ENCODE data around the gene SETD7. TPM values are rescaled to one million over a fixed set of nuclear protein-coding genes. Genes with fewer than 3 reads are reported as not detected.

The SETD7 gene
- 72.5 and 78.6 TPM in 2 replicates for total RNA-seq (2012; rRNA removed)

- Histone ChIP-seq H3K9me3 (replicated peaks; ENCODE audit: low read length) (no peaks in the 10 kb centered on the region), H3K27me3 (ENCODE audit: control insufficient read depth, insufficient read depth, low read length) (peaks cover 30% of the 10 kb centered on the region), H3K36me3 (ENCODE audit: insufficient read depth, low read length) (no peaks in the 10 kb centered on the region), H3K9ac (ENCODE audit: low read depth, low read length) (peak within 1 kb of the TSS; percentile 95), H3K4me1 (ENCODE audit: control insufficient read depth, insufficient read depth, low read length) (peaks cover 40% of the 10 kb centered on the region), H3K4me2 (ENCODE audit: low read length) (peak within 1 kb of the TSS; percentile 96), H3K4me3 (ENCODE audit: low read length) (peak within 1 kb of the TSS; percentile 90)
Measured at GRCh38 chr4:139556071-139556723, at the start of gene SETD7. Gene SETD7, minus strand, starts transcription at chr4:139556219. Its CDS starts 82 bp downstream, at chr4:139556137.

GRCh38 chr4:139605516-139605915 lies 49.5 kb upstream of the SETD7 start:
- H3K4me3 ChIP-seq (ENCODE audit: low read length): no peak overlapping the region
- H3K27me3 ChIP-seq (ENCODE audit: control insufficient read depth, insufficient read depth, low read length): peaks cover 37% of the 10 kb centered on the region
- no peak overlapping the region for H3K4me2 ChIP-seq (ENCODE audit: low read length)
- peaks cover 29% of the 10 kb centered on the region for H3K4me1 ChIP-seq (ENCODE audit: control insufficient read depth, insufficient read depth, low read length)
- no peaks in the 10 kb centered on the region for H3K36me3 ChIP-seq (ENCODE audit: insufficient read depth, low read length)
- no peaks in the 10 kb centered on the region for H3K9me3 ChIP-seq (replicated peaks; ENCODE audit: low read length)
- no peak overlapping the region for H3K9ac ChIP-seq (ENCODE audit: low read depth, low read length)

- peaks cover 6% of the 10 kb centered on the region for H3K9me3 ChIP-seq (replicated peaks; ENCODE audit: low read length)
- peaks cover 17% of the 10 kb centered on the region for H3K4me1 ChIP-seq (ENCODE audit: control insufficient read depth, insufficient read depth, low read length)
- no peaks in the 10 kb centered on the region for H3K36me3 ChIP-seq (ENCODE audit: insufficient read depth, low read length)
- no peak overlapping the region for H3K9ac ChIP-seq (ENCODE audit: low read depth, low read length)
- H3K4me2 ChIP-seq (ENCODE audit: low read length): no peak overlapping the region
- H3K4me3 ChIP-seq (ENCODE audit: low read length): no peak overlapping the region
- H3K27me3 ChIP-seq (ENCODE audit: control insufficient read depth, insufficient read depth, low read length): peaks cover 29% of the 10 kb centered on the region
Measured at GRCh38 chr4:139603576-139604410, 47.8 kb upstream of the SETD7 start.

- H3K4me3 ChIP-seq (ENCODE audit: low read length): no peak overlapping the region
- no peak overlapping the region for H3K9ac ChIP-seq (ENCODE audit: low read depth, low read length)
- H3K9me3 ChIP-seq (replicated peaks; ENCODE audit: low read length): peaks cover 6% of the 10 kb centered on the region
- peaks cover 16% of the 10 kb centered on the region for H3K4me1 ChIP-seq (ENCODE audit: control insufficient read depth, insufficient read depth, low read length)
- H3K36me3 ChIP-seq (ENCODE audit: insufficient read depth, low read length): no peaks in the 10 kb centered on the region
- peaks cover 26% of the 10 kb centered on the region for H3K27me3 ChIP-seq (ENCODE audit: control insufficient read depth, insufficient read depth, low read length)
- H3K4me2 ChIP-seq (ENCODE audit: low read length): no peak overlapping the region
Measured at GRCh38 chr4:139602776-139603360, 46.8 kb upstream of the SETD7 start.

GRCh38 chr4:139600662-139601061 lies 44.6 kb upstream of the SETD7 start:
- H3K4me1 ChIP-seq (ENCODE audit: control insufficient read depth, insufficient read depth, low read length): peaks cover 17% of the 10 kb centered on the region
- H3K27me3 ChIP-seq (ENCODE audit: control insufficient read depth, insufficient read depth, low read length): peaks cover 22% of the 10 kb centered on the region
- no peak overlapping the region for H3K4me2 ChIP-seq (ENCODE audit: low read length)
- H3K9ac ChIP-seq (ENCODE audit: low read depth, low read length): no peak overlapping the region
- peaks cover 6% of the 10 kb centered on the region for H3K9me3 ChIP-seq (replicated peaks; ENCODE audit: low read length)
- H3K4me3 ChIP-seq (ENCODE audit: low read length): no peak overlapping the region
- H3K36me3 ChIP-seq (ENCODE audit: insufficient read depth, low read length): no peaks in the 10 kb centered on the region

- no peak overlapping the region for H3K4me2 ChIP-seq (ENCODE audit: low read length)
- no peak overlapping the region for H3K4me3 ChIP-seq (ENCODE audit: low read length)
- peaks cover 23% of the 10 kb centered on the region for H3K27me3 ChIP-seq (ENCODE audit: control insufficient read depth, insufficient read depth, low read length)
- H3K4me1 ChIP-seq (ENCODE audit: control insufficient read depth, insufficient read depth, low read length): peaks cover 17% of the 10 kb centered on the region
- H3K9ac ChIP-seq (ENCODE audit: low read depth, low read length): no peak overlapping the region
- H3K36me3 ChIP-seq (ENCODE audit: insufficient read depth, low read length): no peaks in the 10 kb centered on the region
- peaks cover 6% of the 10 kb centered on the region for H3K9me3 ChIP-seq (replicated peaks; ENCODE audit: low read length)
Measured at GRCh38 chr4:139599594-139600374, 43.8 kb upstream of the SETD7 start.

GRCh38 chr4:139599076-139599475 lies 43.1 kb upstream of the SETD7 start:
- H3K4me2 ChIP-seq (ENCODE audit: low read length): no peak overlapping the region
- H3K27me3 ChIP-seq (ENCODE audit: control insufficient read depth, insufficient read depth, low read length): peaks cover 22% of the 10 kb centered on the region
- peaks cover 6% of the 10 kb centered on the region for H3K9me3 ChIP-seq (replicated peaks; ENCODE audit: low read length)
- no peaks in the 10 kb centered on the region for H3K36me3 ChIP-seq (ENCODE audit: insufficient read depth, low read length)
- no peak overlapping the region for H3K4me3 ChIP-seq (ENCODE audit: low read length)
- peaks cover 17% of the 10 kb centered on the region for H3K4me1 ChIP-seq (ENCODE audit: control insufficient read depth, insufficient read depth, low read length)
- H3K9ac ChIP-seq (ENCODE audit: low read depth, low read length): no peak overlapping the region

GRCh38 chr4:139596684-139597279 lies 40.8 kb upstream of the SETD7 start:
- H3K4me3 ChIP-seq (ENCODE audit: low read length): no peak overlapping the region
- no peak overlapping the region for H3K9ac ChIP-seq (ENCODE audit: low read depth, low read length)
- H3K36me3 ChIP-seq (ENCODE audit: insufficient read depth, low read length): no peaks in the 10 kb centered on the region
- peaks cover 9% of the 10 kb centered on the region for H3K9me3 ChIP-seq (replicated peaks; ENCODE audit: low read length)
- peaks cover 21% of the 10 kb centered on the region for H3K4me1 ChIP-seq (ENCODE audit: control insufficient read depth, insufficient read depth, low read length)
- peak overlapping the region; percentile 40 for H3K4me2 ChIP-seq (ENCODE audit: low read length)
- peaks cover 30% of the 10 kb centered on the region for H3K27me3 ChIP-seq (ENCODE audit: control insufficient read depth, insufficient read depth, low read length)

GRCh38 chr4:139596034-139596683 lies 40.1 kb upstream of the SETD7 start:
- Histone ChIP-seq H3K9ac (ENCODE audit: low read depth, low read length) (no peak overlapping the region), H3K27me3 (ENCODE audit: control insufficient read depth, insufficient read depth, low read length) (peaks cover 30% of the 10 kb centered on the region), H3K4me1 (ENCODE audit: control insufficient read depth, insufficient read depth, low read length) (peaks cover 21% of the 10 kb centered on the region), H3K36me3 (ENCODE audit: insufficient read depth, low read length) (no peaks in the 10 kb centered on the region), H3K4me3 (ENCODE audit: low read length) (peak overlapping the region; percentile 32), H3K9me3 (replicated peaks; ENCODE audit: low read length) (peaks cover 9% of the 10 kb centered on the region), H3K4me2 (ENCODE audit: low read length) (peak overlapping the region; percentile 51)

- Histone ChIP-seq H3K9ac (ENCODE audit: low read depth, low read length) (no peak overlapping the region), H3K27me3 (ENCODE audit: control insufficient read depth, insufficient read depth, low read length) (peaks cover 30% of the 10 kb centered on the region), H3K4me1 (ENCODE audit: control insufficient read depth, insufficient read depth, low read length) (peaks cover 21% of the 10 kb centered on the region), H3K9me3 (replicated peaks; ENCODE audit: low read length) (peaks cover 7% of the 10 kb centered on the region), H3K4me2 (ENCODE audit: low read length) (no peak overlapping the region), H3K4me3 (ENCODE audit: low read length) (no peak overlapping the region), H3K36me3 (ENCODE audit: insufficient read depth, low read length) (no peaks in the 10 kb centered on the region)
Measured at GRCh38 chr4:139594591-139595185, 38.7 kb upstream of the SETD7 start.
